Fibroblast of villous mesenchyme (primary cell): ENCODE results near the gene SMAP2. TPM values are rescaled to one million over a fixed set of nuclear protein-coding genes. Genes with fewer than 3 reads are reported as not detected.

Source experiments
- DNase-seq: peaks from one replicate; pipeline ENCODE4 v3.0.0-alpha.2; 2010; ENCODE audit warnings: low read depth
- H3K4me3 ChIP-seq: 2 replicates; pipeline ENCODE4 v1.5.1; 2011; ENCODE audit warnings: low read depth, mild to moderate bottlenecking, low read length
- CTCF ChIP-seq: IDR thresholded peaks from 2 replicates; pipeline ENCODE4 v1.5.1; 2012; ENCODE audit warnings: low read depth, mild to moderate bottlenecking, low read length; ENCODE audit not compliant: insufficient read depth
- total RNA-seq: library from RNA; depleted of rRNA; stranded (reverse); fragments of >200 nt; gene quantifications from 2 replicates; pipeline ENCODE4 v1.2.3, GENCODE V29; 2012

The SMAP2 gene
- total RNA-seq, 1 donor: 19.4 TPM

GRCh38 chr1:40357625-40358024 is 15.9 kb upstream of the SMAP2 start:
- no peak overlapping the region for H3K4me3 ChIP-seq
- no peak for DNase-seq
- TF ChIP-seq CTCF: no peak

GRCh38 chr1:40360631-40361030 is 12.9 kb upstream of the SMAP2 start:
- H3K4me3 ChIP-seq: no peak overlapping the region
- no peak for DNase-seq
- no peak for TF ChIP-seq CTCF

- H3K4me3 ChIP-seq: no peak overlapping the region
- TF ChIP-seq CTCF: no peak
- no peak for DNase-seq
Observed at GRCh38 chr1:40361201-40361600, 12.3 kb upstream of the SMAP2 start.

GRCh38 chr1:40361637-40362036 is 11.9 kb upstream of the SMAP2 start:
- TF ChIP-seq CTCF: no peak
- DNase-seq: no peak

GRCh38 chr1:40362199-40362598 is 11.3 kb upstream of the SMAP2 start:
- TF ChIP-seq CTCF: no peak
- no peak for DNase-seq
- H3K4me3 ChIP-seq: no peak overlapping the region

More at GRCh38 chr1:40361637-40362036, 11.9 kb upstream of the SMAP2 start:
- no peak overlapping the region for H3K4me3 ChIP-seq

GRCh38 chr1:40362699-40363098 is 10.8 kb upstream of the SMAP2 start:
- no peak overlapping the region for H3K4me3 ChIP-seq
- no peak for DNase-seq
- no peak for TF ChIP-seq CTCF

GRCh38 chr1:40363721-40364120 is 9.8 kb upstream of the SMAP2 start:
- no peak for TF ChIP-seq CTCF
- H3K4me3 ChIP-seq: no peak overlapping the region
- DNase-seq: no peak
